ENCODE results near the gene SCMH1.

DNA sequence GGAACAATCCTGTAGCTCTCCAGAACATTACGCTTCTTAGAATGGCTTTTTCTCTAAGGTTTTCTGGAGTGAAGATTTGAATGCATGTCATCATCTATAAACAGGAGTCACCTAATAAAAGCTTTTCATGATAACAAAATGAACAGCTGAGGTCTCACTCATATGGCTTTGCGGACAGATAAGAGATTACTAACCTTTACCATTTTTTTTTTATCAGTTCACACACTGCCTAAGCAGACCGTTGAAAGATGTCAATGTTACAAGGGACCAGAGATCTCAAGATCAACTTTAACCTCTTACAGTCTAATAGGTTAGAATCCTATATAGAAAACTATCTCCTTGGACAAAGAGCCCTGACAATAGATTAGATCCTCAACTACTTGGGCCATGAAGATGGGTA is 41.4 kb downstream of the SCMH1 start:
- TF ChIP-seq, protein P1, sequence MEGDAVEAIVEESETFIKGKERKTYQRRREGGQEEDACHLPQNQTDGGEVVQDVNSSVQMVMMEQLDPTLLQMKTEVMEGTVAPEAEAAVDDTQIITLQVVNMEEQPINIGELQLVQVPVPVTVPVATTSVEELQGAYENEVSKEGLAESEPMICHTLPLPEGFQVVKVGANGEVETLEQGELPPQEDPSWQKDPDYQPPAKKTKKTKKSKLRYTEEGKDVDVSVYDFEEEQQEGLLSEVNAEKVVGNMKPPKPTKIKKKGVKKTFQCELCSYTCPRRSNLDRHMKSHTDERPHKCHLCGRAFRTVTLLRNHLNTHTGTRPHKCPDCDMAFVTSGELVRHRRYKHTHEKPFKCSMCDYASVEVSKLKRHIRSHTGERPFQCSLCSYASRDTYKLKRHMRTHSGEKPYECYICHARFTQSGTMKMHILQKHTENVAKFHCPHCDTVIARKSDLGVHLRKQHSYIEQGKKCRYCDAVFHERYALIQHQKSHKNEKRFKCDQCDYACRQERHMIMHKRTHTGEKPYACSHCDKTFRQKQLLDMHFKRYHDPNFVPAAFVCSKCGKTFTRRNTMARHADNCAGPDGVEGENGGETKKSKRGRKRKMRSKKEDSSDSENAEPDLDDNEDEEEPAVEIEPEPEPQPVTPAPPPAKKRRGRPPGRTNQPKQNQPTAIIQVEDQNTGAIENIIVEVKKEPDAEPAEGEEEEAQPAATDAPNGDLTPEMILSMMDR (IDR thresholded peaks at IDR 0.05) = no peak
- no peak for TF ChIP-seq POLR2A (IDR thresholded peaks at IDR 0.05)
